Testis (tissue), 3 donors: Measurements from ENCODE around the gene GP1BA. TPM values are rescaled to one million over a fixed set of nuclear protein-coding genes. Genes with fewer than 3 reads are reported as not detected.

Experiments
- DNase-seq: peaks from one replicate; pipeline ENCODE4 v3.0.0-alpha.2; 2019
- H3K27ac ChIP-seq, 2 donors: fragments of 200-600 bp; sonication (generic); one replicate each; pipeline ENCODE4 v1.5.1; 2019
- H3K27me3 ChIP-seq: fragments of 200-600 bp; sonication (generic); one replicate; pipeline ENCODE4 v1.5.1; 2019
- H3K36me3 ChIP-seq: fragments of 200-600 bp; sonication (generic); one replicate; pipeline ENCODE4 v1.5.1; 2017; ENCODE audit warnings: low read depth; ENCODE audit errors: missing control alignments
- H3K4me1 ChIP-seq: fragments of 200-600 bp; sonication (generic); one replicate; pipeline ENCODE4 v1.5.1; 2019
- H3K4me3 ChIP-seq, 2 donors: fragments of 200-600 bp; sonication (generic); one replicate each; pipeline ENCODE4 v1.5.1; 2017 to 2019
- H3K9me3 ChIP-seq: fragments of 200-600 bp; sonication (generic); one replicate; pipeline ENCODE4 v1.5.1; 2017
- POLR2A ChIP-seq: fragments of 450-650 bp; IDR thresholded peaks from one replicate; pipeline ENCODE4 v1.6.1; 2017; ENCODE audit warnings: antibody characterized with exemption, mild to moderate bottlenecking, moderate library complexity
- whole genome bisulfite sequencing, 2 donors: methylation state at CpG; one replicate each; pipeline ENCODE4 v1.1.5; 2018; 5-methylcytosine and 5-hydroxymethylcytosine counted together
- intact Hi-C: fragments of 100-400 bp; cut with DNase I; formaldehyde crosslinking; loops from one replicate; pipeline ENCODE4 v1.15.1; 2023; ENCODE audit warnings: low total_unique reads
- microRNA-seq, 2 donors: library from miRNA; unstranded; fragments of <30 nt; microRNA quantifications; one replicate each; pipeline ENCODE4, GENCODE V29; 2016; ENCODE audit warnings: borderline number of aligned reads in 2 of 2, borderline replicate concordance in 1 of 2
- polyA plus RNA-seq: library from polyadenylated mRNA; stranded (reverse); fragments of 350-450 nt; fragmentation: Illumina TruSeq; extraction: RNeasy Lipid Tissue Mini Kit (QIAGEN cat#74804); gene quantifications from one replicate; pipeline ENCODE4 v1.2.3, GENCODE V29; 2014; ENCODE audit warnings: low read depth, low replicate concordance; ENCODE audit not compliant: insufficient read depth
- small RNA-seq, 2 donors: library from RNA; depleted of rRNA; stranded (forward); fragments of <200 nt; gene quantifications; one replicate each; pipeline ENCODE3, GENCODE V24; 2016
- total RNA-seq, 2 donors: library from RNA; depleted of rRNA; stranded (reverse); fragments of >200 nt; gene quantifications; one replicate each; pipeline ENCODE4 v1.2.3, GENCODE V29; 2016
- TF ChIP-seq, protein P1 (sequence below), 3 experiments: fragments of 450-650 bp in 2 of 3; fragments of 200-600 bp in 1 of 3; sonication (generic) in 1 of 3; IDR thresholded peaks; one replicate each; pipeline ENCODE4 v1.5.1; 2016 to 2019; ENCODE audit warnings: antibody characterized with exemption in 3 of 3, mild to moderate bottlenecking in 2 of 3, moderate library complexity in 1 of 3

Gene GP1BA
- total and polyA plus RNA-seq, 3 donors from 2014 or later, result 0.12 to 0.88 (median 0.47) TPM

DNA sequence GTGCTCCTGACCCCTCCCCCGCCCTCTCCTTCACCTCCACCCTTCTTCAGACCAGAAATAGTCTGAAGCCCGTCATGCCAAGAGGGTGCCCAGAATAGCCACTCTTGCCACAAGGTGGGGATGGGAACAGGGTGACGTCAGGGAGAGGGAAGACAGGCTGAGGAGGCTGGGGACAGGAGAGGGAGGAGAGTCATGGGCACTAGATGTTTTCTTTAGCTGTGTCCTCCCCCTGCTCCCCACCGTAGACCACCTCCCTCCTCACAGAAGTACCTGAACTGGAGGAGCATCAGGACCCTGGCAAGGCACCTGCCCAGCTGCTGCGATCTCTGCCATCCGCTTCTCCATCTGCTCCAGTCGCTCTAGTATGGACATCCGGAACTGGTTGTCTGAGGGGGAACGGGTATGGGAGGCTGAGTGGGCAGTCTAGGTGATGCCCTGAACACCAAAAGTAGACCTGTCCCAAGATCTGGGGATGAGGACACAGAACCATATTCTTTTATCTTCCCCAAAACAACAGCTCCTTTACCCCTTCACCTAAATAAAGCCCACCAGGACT lies 42.1 kb downstream of the GP1BA start:
- WGBS, 2 donors, result 80 to 86% methylated on average over 4 to 9 of the region's 9 CpGs
- no peak for TF ChIP-seq POLR2A
- TF ChIP-seq, protein P1, sequence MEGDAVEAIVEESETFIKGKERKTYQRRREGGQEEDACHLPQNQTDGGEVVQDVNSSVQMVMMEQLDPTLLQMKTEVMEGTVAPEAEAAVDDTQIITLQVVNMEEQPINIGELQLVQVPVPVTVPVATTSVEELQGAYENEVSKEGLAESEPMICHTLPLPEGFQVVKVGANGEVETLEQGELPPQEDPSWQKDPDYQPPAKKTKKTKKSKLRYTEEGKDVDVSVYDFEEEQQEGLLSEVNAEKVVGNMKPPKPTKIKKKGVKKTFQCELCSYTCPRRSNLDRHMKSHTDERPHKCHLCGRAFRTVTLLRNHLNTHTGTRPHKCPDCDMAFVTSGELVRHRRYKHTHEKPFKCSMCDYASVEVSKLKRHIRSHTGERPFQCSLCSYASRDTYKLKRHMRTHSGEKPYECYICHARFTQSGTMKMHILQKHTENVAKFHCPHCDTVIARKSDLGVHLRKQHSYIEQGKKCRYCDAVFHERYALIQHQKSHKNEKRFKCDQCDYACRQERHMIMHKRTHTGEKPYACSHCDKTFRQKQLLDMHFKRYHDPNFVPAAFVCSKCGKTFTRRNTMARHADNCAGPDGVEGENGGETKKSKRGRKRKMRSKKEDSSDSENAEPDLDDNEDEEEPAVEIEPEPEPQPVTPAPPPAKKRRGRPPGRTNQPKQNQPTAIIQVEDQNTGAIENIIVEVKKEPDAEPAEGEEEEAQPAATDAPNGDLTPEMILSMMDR (IDR thresholded peaks at IDR 0.05), result no peak
- no peak for DNase-seq
- H3K4me3 ChIP-seq, result no peak overlapping the region
- no peaks in the 10 kb centered on the region for H3K27me3 ChIP-seq
- intact Hi-C loops, result no loop called here
- no peaks in the 10 kb centered on the region for H3K36me3 ChIP-seq
- no peaks in the 10 kb centered on the region for H3K9me3 ChIP-seq
- H3K27ac ChIP-seq, result no peak overlapping the region
- no peaks in the 10 kb centered on the region for H3K4me1 ChIP-seq

DNA sequence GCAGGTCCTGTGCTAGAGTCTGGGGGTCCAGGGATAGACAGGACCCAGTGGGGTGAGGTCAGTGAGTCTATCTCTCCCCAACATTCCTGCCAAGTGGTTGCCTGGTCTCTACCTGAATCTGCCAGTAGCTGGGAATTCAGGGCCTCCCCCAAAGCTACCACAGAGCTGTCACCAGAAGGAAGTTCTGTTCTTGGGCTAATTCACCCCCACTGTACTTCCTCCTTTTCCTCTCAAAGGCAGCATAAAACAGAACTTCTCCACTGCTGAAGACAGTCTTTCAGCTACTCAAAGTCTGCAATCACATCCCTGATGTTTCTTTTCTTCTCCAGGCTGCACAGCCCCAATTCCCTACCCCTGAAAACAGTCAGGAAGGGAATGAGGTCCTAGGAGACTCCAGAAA lies 46.6 kb downstream of the GP1BA start:
- no peaks in the 10 kb centered on the region for H3K9me3 ChIP-seq
- no peaks in the 10 kb centered on the region for H3K4me1 ChIP-seq
- TF ChIP-seq POLR2A, result no peak
- TF ChIP-seq, protein P1 (IDR thresholded peaks at IDR 0.05), result no peak
- no peaks in the 10 kb centered on the region for H3K27me3 ChIP-seq
- H3K27ac ChIP-seq, result no peak overlapping the region
- intact Hi-C loops, result no loop called here
- H3K36me3 ChIP-seq, result no peaks in the 10 kb centered on the region
- DNase-seq, result no peak
- no peak overlapping the region for H3K4me3 ChIP-seq

DNA sequence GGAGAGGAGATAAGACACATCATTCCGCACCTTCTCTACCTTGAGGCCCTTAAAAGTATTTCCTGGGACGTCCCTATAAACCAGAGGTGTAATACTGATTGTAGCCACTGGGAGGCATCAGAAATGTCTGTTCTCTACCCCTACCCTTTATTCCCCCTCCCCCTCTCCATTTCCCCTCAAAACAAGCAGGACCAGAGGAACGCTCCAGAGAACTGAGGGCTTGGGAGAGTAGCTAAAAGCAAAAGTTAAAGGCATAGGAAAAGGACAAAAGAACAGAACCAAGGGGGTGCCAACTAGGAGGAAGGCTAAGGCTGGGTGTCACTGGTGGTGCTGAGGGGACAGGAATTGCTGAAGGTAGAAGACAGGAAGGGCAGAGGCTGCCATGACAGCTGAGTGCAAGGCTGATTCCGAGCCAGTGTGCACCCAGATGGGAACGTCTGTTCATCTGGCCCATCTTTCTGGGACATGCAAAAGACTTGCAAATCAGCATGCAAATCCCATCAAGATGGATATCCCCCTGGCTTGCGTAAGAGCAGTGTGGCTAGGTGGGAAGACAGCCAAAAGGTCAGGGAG lies 48.7 kb downstream of the GP1BA start:
- DNase-seq, result no peak
- Histone ChIP-seq H3K4me3 (no peak overlapping the region), H3K36me3 (no peaks in the 10 kb centered on the region), H3K27me3 (no peaks in the 10 kb centered on the region), H3K9me3 (no peaks in the 10 kb centered on the region), H3K27ac (no peak overlapping the region), H3K4me1 (no peaks in the 10 kb centered on the region)
- 45 to 57% methylated on average over 6 of the region's 6 CpGs for WGBS, 2 donors
- intact Hi-C loops, result loop anchor here (5.0 kb wide), 1 partner anchor 82 kb away; no protein-coding TSS in a partner anchor
- TF ChIP-seq POLR2A, result no peak
- TF ChIP-seq, protein P1 (IDR thresholded peaks at IDR 0.05), result peak; percentile 64 to 84 (median 65)

DNA sequence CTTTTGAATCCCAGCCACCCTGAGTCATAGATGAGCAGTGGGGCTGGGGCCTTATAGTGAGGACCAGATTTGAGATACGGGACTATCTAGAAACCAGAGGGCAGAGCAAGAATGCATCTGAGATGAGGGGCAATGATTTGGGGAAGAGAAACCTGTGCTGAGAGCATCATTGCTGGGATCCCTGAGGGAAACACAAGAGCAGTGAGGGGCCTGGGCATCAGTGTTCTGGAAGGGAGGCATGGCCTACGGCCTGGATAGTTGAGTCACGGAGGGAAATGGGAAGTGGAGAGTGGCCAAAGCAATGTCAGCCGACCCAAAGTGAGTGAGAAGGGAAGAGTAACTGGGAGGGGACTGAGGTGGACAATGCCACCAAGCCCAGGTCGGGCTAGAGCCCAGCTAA lies 50.2 kb downstream of the GP1BA start:
- Histone ChIP-seq H3K36me3 (no peaks in the 10 kb centered on the region), H3K4me3 (no peak overlapping the region), H3K27me3 (no peaks in the 10 kb centered on the region), H3K27ac (no peak overlapping the region), H3K9me3 (no peaks in the 10 kb centered on the region), H3K4me1 (peaks cover 11% of the 10 kb centered on the region)
- WGBS, 2 donors, result 63 to 82% methylated on average over 5 of the region's 5 CpGs
- TF ChIP-seq POLR2A, result no peak
- DNase-seq, result no peak
- intact Hi-C loops, result loop anchor here (5.0 kb wide), 1 partner anchor 80 kb away; no protein-coding TSS in a partner anchor

Small RNA genes within 50 kb of the gene (microRNA-seq; reads per million reads assigned to microRNA genes)
- 0 reads per million in 2 donors for gene MIR6864
- gene MIR6865, result 0 reads per million in 2 donors

Small RNA genes within 50 kb of the gene (small RNA-seq; reads per million reads assigned to genes)
- 0 reads per million in 2 donors for gene MIR6864
- 0 reads per million in 2 donors for gene MIR6865

Other genes with a start within 250 kb of the GP1BA start
- gene PELP1, start 228.1 kb upstream of the GP1BA start, total RNA-seq, result 10 to 100 TPM; 88.0 to 88.1 TPM
- gene PELP1, start 228.1 kb upstream of the GP1BA start, polyA plus RNA-seq, result 74.4 TPM
- gene ARRB2, start 221.6 kb upstream of the GP1BA start, total RNA-seq, result 10 to 100 TPM; 13.5 to 19.5 TPM
- 23.0 TPM for gene ARRB2, start 221.6 kb upstream of the GP1BA start, polyA plus RNA-seq
- 10 to 100 TPM; 28.7 to 33.7 TPM for gene MED11, start 200.8 kb upstream of the GP1BA start, total RNA-seq
- gene MED11, start 200.8 kb upstream of the GP1BA start, polyA plus RNA-seq, result 24.6 TPM
- 10 to 100 TPM; 23.7 to 25.2 TPM for gene ZMYND15, start 192.4 kb upstream of the GP1BA start, total RNA-seq
- gene ZMYND15, start 192.4 kb upstream of the GP1BA start, polyA plus RNA-seq, result 78.7 TPM
- gene CXCL16, start 192.3 kb upstream of the GP1BA start, total RNA-seq, result 100 to 1,000 TPM in 1 of 2 donors, 10 to 100 TPM in 1; 53.0 to 172 TPM
- 201 TPM for gene CXCL16, start 192.3 kb upstream of the GP1BA start, polyA plus RNA-seq
- 1 to 10 TPM in 1 of 2 donors, not detected in 1; 1.5 TPM for gene TM4SF5, start 160.4 kb upstream of the GP1BA start, total RNA-seq
- not detected for gene TM4SF5, start 160.4 kb upstream of the GP1BA start, polyA plus RNA-seq
- 1 to 10 TPM in 1 of 2 donors, under 1 TPM in 1; 0.62 to 1.3 TPM for gene VMO1, start 145.9 kb upstream of the GP1BA start, total RNA-seq
- 0.98 TPM for gene VMO1, start 145.9 kb upstream of the GP1BA start, polyA plus RNA-seq
- not detected for gene GLTPD2, start 143.3 kb upstream of the GP1BA start, total RNA-seq
- not detected for gene GLTPD2, start 143.3 kb upstream of the GP1BA start, polyA plus RNA-seq
- gene PSMB6, start 136.1 kb upstream of the GP1BA start, total RNA-seq, result 100 to 1,000 TPM; 101 to 138 TPM
- gene PSMB6, start 136.1 kb upstream of the GP1BA start, polyA plus RNA-seq, result 191 TPM
- gene PLD2, start 125.1 kb upstream of the GP1BA start, total RNA-seq, result 10 to 100 TPM; 17.5 to 31.2 TPM
- 11.0 TPM for gene PLD2, start 125.1 kb upstream of the GP1BA start, polyA plus RNA-seq
- gene MINK1, start 98.9 kb upstream of the GP1BA start, total RNA-seq, result 100 to 1,000 TPM; 135 to 142 TPM
- gene MINK1, start 98.9 kb upstream of the GP1BA start, polyA plus RNA-seq, result 77.4 TPM
- gene C17orf107, start 32.7 kb upstream of the GP1BA start, total RNA-seq, result 1 to 10 TPM; 2.8 to 4.1 TPM
- gene C17orf107, start 32.7 kb upstream of the GP1BA start, polyA plus RNA-seq, result 1.5 TPM
- 1 to 10 TPM; 1.4 to 2.6 TPM for gene CHRNE, start 29.2 kb upstream of the GP1BA start, total RNA-seq
- 1.4 TPM for gene CHRNE, start 29.2 kb upstream of the GP1BA start, polyA plus RNA-seq
- gene SLC25A11, start 7.8 kb downstream of the GP1BA start, total RNA-seq, result 10 to 100 TPM; 23.7 to 25.9 TPM
- gene SLC25A11, start 7.8 kb downstream of the GP1BA start, polyA plus RNA-seq, result 24.3 TPM
- 100 to 1,000 TPM; 110 to 111 TPM for gene RNF167, start 8.0 kb downstream of the GP1BA start, total RNA-seq
- gene RNF167, start 8.0 kb downstream of the GP1BA start, polyA plus RNA-seq, result 211 TPM
- 100 to 1,000 TPM; 257 to 349 TPM for gene PFN1, start 16.3 kb downstream of the GP1BA start, total RNA-seq
- gene PFN1, start 16.3 kb downstream of the GP1BA start, polyA plus RNA-seq, result 244 TPM
- 10 to 100 TPM; 16.4 to 17.2 TPM for gene ENO3, start 18.8 kb downstream of the GP1BA start, total RNA-seq
- gene ENO3, start 18.8 kb downstream of the GP1BA start, polyA plus RNA-seq, result 29.9 TPM
- gene SPAG7, start 35.5 kb downstream of the GP1BA start, total RNA-seq, result 10 to 100 TPM; 54.9 to 66.1 TPM
- 79.5 TPM for gene SPAG7, start 35.5 kb downstream of the GP1BA start, polyA plus RNA-seq
- gene CAMTA2, start 55.4 kb downstream of the GP1BA start, total RNA-seq, result 10 to 100 TPM; 22.4 to 51.3 TPM
- 59.3 TPM for gene CAMTA2, start 55.4 kb downstream of the GP1BA start, polyA plus RNA-seq
- gene INCA1, start 65.2 kb downstream of the GP1BA start, total RNA-seq, result 10 to 100 TPM; 32.6 to 53.0 TPM
- 64.4 TPM for gene INCA1, start 65.2 kb downstream of the GP1BA start, polyA plus RNA-seq
- 10 to 100 TPM; 51.1 to 54.1 TPM for gene KIF1C, start 65.7 kb downstream of the GP1BA start, total RNA-seq
- 79.9 TPM for gene KIF1C, start 65.7 kb downstream of the GP1BA start, polyA plus RNA-seq
- 1 to 10 TPM in 1 of 2 donors, under 1 TPM in 1; 0.99 to 1.7 TPM for gene SLC52A1, start 103.1 kb downstream of the GP1BA start, total RNA-seq
- gene SLC52A1, start 103.1 kb downstream of the GP1BA start, polyA plus RNA-seq, result 0.50 TPM
- 1 to 10 TPM; 6.4 to 7.2 TPM for gene ZFP3, start 146.2 kb downstream of the GP1BA start, total RNA-seq
- 4.6 TPM for gene ZFP3, start 146.2 kb downstream of the GP1BA start, polyA plus RNA-seq
- gene ZNF232, start 179.6 kb downstream of the GP1BA start, total RNA-seq, result 10 to 100 TPM in 1 of 2 donors, 1 to 10 TPM in 1; 8.6 to 21.7 TPM
- gene ZNF232, start 179.6 kb downstream of the GP1BA start, polyA plus RNA-seq, result 14.4 TPM
- 10 to 100 TPM; 25.1 to 50.4 TPM for gene USP6, start 183.8 kb downstream of the GP1BA start, total RNA-seq
- gene USP6, start 183.8 kb downstream of the GP1BA start, polyA plus RNA-seq, result 19.3 TPM